GM21526 (cell line): ENCODE data around the gene KAT2A.

ENCODE experiments used
- ATAC-seq: cut with Tn5 transposase; IDR thresholded peaks from one replicate; pipeline ENCODE4 v1.9.1; 2021; ENCODE audit warnings: moderate library complexity; ENCODE audit not compliant: unreplicated experiment, low FRiP score

The KAT2A gene

DNA sequence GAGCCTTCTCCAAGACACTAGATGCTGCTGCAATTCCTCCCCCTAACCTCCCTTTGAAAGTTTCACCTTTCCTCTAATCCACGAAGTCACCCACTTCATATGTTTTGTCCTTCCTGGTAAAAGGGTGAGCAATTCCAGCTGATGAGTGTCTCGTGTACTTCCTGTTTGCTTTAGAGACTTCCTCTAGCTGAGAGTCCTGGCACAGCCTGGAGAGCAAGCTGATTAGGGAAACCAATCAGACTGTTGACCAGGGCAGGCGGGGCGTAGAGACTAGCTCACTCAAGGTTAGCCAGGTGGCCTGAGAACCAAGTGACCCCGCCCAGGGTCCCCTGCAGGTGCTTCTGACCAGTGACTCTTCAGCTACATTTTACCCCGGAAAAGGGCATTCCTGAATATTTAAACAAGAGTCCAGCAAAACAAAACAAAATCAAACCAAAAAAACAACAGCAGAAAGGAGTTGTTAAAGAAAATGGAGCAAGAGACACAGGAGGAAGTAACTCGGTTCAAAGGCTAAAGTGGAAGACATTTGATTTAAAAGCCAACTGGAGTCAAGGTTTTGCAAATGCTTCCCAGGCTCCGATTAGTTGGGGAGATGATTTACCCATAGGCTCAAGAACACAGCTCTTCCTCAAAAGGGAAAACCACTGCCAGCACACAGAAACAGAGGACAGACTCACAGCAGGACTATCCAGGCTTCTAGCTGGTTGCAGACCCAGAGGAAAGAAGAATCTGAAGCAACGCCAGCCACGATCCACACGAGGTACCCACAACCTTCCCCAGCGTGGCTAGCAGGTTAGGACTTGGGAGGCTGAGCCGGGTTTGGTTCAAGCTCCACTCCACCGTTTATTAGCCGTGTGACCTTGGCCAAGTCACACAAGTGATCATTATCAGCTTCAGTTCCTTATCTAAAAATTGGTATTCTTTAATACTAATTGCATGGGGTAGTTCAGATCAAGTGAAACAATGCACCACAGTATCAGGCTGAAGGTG lies 14.8 kb upstream of the KAT2A start:
- ATAC-seq: no peak

DNA sequence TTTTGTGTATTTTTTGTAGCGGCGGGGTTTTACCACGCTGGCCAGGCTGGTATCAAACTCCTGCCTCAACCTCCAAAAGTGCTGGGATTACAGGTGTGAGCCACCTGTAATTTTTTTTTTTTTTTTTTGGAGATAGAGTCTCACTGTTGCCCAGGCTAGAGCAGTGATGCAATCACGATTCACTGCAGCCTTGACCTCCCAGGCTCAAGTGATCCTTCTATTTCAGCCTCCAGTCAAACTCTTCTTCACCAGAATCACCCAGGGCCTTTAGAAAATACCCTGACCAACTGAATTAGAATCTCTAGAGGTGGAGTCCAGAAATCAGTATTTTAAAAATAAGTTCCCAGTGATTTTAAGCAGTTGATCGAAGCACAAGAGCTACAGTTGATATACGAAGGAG lies 14.0 kb upstream of the KAT2A start:
- ATAC-seq: no peak

DNA sequence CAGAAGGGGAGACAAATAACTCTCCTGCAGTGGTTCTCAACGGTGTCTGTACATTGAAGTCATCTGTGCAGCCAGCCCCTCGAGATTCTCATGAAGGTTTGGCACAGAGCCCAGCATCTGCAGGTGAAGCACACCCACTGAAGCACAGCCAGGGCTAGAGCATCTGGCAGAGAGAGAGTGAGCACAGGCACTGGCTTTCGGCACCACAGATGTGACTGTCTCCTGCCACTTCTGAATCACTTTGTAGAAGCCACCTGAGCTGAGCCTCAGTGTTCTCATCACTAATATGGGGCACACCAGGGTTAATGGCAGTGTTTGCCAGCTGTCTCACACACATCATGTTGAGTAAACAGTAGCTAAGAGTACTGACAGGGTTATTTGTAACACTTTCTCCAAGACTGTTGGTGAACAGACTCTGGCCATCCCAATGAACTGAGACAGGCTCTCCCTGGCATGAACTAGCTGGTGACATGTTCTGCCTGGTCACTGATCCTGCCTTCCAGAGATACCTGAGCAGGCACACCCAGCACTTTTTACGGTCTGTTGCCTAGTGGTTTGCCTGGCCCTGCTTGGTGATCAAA lies 12.4 kb upstream of the KAT2A start:
- no peak for ATAC-seq

DNA sequence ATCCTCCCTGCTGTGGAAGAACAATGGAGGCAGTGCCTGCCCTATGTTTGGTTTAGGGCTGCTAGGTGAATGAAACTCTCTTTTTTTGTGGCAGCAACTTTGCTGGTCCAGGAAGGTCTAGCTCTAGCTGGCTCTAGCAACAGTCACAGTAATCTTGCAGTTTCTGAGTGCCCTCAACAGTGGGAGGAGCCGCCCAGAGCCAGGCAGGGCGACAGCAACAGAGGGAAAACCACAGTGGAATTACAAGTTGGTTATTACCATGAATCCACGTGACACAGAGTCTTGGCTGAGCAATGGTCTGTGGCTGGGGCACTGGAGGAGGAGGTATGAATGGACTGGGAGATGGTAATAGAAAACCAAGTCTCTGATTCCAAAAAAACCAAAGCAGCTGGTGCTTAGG lies 11.8 kb upstream of the KAT2A start:
- no peak for ATAC-seq

DNA sequence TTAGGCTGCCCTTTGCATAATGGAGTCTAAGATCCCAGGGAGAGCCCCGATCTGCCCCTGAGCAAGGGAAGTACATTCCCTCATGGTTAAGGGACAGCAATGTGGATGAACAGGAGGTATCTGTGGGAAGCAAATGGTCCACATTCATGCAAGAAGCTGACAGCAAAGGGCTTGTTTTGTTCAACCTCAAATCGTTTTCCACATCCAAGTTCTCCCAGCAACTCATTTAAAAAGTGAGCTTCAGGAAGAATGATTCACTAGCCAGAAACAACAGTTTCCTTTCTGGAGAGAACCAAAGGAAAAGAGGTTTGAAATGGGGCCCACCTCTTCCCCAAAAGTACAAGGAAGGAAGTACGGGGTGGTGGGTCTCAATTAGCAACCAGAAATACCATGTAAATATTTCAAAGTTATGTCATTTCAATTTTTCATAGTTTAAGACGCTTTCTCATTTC lies 10.8 kb upstream of the KAT2A start:
- ATAC-seq: no peak

DNA sequence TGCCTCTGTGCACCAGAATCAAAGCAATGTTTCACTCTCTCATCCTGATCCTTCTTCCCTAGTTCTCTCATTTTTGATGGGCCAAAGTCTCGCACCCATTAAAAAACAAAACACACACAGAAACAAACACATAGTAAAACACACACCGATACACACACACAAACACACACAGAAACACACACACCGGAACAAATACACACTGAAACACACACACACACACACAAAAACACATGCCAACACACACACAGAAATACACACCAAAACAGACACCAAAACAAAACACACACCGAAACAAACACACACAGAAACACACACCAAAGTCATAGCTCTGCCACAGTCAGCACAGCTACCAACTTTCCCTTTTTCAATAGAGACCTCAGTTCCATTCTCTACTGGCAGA lies 10.1 kb upstream of the KAT2A start:
- ATAC-seq: no peak

DNA sequence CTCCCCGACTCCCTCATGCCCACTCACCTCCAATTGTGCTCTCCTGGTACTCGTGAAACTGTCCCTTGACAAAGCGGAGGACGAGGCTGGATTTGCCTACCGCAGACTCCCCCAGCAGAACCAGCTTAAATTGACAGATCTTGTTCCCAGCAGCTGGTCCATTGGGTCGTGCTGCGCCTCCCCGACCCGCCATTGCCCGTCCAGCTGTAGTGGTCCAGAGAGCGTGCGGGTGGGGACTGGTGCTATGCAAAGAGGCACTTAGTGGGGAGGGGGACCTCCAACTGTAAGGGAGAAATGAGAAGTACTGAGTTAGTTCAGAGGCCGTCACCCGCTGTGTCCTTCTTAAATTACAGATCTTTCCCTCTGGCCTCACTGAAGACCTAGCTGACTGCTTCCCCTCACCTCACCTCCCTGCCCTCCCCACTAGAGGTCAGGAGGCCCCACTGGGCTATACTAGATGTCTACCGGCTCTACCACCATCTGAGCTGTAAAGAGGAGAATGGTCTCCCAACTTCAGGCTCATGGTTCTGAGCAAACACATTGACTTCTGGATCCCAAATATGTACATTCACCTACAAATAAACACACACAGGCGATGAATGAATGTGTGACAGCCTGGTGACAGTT lies 9.3 kb upstream of the KAT2A start:
- no peak for ATAC-seq

DNA sequence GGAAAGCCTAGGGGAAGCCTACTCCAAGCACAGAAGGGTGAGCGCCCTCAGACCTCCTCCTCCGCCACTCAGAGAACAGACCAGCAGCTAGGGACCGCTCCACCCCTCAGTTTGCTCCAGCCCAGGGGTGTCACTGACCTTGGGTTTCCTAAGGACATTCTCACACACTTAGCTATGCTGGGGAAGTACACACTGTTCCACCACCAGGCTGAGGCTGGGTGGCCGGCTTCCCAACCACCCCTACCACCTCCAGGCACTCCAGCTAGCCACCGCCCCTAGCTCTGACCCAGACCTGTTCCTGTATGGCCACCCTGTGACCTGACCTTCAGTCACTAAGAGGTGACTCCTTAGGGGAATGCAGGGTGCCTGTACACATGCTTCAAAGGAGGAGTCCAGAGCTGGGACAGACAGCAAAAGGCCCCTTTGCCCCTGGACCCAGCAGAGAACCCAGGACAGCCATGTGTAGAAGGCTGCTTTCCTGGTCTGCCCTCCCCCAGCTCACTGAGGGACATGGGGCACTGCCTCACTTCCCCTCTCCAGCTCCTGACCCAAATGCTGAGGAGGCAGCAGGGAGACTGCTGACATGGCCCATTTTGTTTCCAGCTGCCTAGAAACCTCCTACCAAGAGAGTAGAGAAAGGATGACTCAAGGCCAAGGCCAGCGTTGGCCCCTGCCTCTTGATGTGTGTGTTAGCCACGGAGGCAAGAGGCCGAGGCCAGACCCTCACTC lies 8.1 kb upstream of the KAT2A start:
- no peak for ATAC-seq

DNA sequence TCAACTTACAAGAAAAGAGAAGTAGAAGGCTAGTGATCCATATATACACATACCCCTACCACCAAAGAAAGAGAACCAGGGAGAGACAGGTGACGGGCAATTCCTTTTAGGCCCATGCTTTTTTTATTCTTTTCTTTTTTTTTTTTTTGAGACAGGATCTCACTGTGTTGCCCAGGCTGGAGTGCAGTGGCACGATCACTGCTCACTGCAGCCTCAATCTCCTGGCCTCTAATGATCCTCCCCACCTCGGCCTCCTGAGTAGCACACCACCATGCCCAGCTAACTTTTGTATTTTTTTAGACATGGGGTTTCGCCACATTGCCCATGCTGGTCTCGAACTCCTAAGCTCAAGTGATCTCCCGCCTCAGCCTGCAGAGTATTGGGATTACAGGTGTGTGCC lies 6.2 kb upstream of the KAT2A start:
- no peak for ATAC-seq

DNA sequence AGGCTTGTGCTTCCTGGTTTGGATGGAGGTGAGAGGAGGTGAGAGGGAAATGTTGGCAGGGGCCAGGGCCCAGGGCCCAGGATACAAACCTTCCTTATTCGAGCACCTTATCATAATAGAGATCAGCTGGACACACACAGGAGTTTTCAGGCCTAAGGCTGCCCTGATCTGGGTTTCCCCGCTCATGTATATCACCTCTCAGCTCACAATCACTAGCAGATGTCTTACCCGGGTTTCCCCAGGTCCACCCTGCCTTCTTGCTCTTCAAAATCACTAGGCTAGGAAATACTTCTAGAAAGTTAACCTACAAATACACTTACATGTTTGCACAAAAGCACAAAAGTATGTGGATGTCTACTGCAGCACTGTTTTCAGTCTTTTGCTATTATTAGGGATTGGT lies 5.7 kb upstream of the KAT2A start:
- ATAC-seq: no peak

DNA sequence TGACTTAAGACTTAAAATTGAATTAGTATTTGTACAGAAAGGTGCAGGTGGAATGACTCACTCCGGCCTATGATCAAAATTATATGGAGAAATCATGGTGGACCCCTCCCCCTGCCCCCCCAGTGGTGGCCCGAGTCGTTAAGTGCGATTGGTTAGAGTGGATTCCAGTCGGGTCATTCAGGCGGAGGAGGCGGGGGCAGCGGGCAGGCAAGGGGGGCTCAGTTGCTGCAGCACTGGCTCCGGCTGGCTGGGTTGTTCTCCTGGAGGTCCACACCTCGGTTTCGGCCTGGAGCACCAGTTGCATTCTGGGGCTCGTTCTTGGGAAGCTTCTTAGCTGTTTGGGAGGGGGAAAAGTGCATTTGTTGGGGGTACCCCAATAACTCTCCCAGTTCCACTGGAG lies 4.4 kb upstream of the KAT2A start:
- ATAC-seq: no peak

DNA sequence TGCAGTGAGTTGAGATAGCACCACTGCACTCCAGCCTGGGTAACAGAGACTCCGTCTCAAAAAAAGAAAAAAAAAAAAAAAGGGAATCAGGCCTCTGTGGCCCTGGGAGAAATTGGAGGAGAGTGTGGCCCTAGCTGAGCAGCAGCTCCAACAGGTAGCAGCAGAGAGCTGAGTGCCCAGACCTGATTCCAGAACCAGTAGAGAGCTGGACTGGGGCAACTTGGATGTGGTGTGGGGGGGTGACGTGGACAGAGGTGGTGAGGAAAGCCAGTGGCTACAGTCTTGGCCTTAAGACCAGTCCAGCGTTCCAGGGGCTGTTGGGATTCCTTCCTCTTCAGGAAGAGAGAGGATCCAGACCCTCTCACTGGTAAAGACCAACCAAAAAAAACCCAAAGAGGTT lies 3.1 kb upstream of the KAT2A start:
- no peak for ATAC-seq

DNA sequence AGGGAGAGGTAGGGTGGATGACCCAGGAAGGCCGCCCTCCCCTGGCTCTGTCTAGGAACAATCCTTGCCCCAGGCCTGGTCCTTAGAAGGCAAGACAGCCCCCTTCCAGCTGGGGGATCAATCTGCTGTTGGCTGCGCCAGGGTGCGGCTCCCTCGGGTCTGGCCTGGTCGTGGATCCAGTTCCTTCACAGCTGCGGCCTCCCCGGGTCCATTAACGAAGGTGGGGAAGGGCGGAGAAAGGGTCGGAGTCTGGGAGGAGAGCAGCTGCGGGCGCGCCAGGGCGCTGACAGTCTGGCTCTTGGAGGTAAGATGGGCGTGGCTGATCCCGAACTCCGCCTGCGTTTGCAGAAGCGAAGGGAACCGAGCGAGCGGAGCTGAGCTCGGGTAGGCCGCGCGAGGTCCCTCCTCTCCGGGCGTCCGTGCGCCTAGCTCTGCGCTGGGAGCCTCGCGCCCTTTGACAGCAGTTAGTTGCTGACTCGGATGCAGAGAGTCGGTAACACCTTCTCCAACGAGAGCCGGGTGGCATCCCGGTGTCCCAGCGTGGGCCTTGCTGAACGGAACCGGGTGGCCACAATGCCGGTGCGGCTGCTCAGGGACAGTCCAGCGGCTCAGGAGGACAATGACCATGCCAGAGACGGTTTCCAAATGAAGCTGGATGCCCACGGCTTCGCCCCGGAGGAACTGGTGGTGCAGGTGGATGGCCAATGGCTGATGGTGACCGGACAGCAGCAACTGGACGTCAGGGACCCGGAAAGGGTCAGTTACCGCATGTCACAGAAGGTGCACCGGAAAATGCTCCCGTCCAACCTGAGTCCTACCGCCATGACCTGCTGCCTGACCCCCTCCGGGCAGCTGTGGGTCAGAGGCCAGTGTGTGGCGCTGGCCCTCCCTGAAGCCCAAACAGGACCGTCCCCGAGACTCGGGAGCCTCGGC lies 1.5 kb upstream of the KAT2A start, which contains the start of gene HSPB9:
Gene HSPB9 (plus strand): TSS at position 434 of the 933 bp plus-strand sequence. CDS start 47 bp downstream, at position 481.
- no peak for ATAC-seq

DNA sequence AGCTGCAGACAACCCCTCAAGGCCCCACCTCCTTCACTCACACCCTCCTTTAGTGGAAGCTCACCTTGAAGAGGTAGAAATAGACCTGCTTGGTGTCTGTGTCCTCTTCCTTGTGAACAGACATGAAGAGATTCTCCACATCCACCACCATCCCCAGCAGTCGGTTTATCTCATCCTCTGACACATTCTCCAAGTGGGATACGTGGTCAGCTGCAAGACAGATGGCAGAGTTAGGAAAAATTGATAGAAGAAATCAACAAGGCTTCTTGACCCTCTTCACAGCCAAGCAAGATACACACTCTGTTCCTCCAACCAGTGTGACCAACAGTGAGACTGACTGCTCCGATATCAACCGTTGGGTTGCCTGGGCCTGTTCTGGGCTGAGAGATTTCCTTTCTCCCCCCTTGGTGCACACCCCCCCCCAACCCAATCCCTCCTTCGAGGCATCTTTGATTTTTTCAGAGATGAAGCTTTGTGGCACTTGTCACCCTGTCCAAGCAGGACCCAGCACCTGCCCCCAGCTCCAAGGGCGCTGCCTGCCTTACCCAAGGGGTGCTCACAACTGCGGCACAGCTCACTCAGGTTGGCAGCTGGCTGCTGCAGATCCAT lies 902 bp downstream of the KAT2A start:
- ATAC-seq: no peak

DNA sequence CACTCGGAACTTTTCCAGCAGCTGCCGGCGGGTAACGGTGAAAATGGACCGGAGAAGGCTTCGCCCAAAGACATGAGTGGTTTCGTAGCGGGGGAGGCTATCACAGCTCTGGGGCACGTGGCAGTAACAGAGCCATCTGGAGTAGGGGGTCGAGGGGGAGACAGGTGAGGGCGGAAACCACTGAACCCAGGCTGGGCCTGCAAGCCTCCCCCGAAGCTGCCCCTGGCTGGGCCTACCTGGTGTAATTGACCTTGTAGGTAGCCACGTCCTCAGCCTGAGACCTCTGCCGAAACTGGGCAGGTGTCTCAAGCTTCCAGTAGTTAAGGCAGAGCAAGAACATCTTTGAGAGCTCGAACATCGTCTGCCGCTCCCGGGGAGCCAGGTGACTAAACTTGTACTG lies 1.9 kb downstream of the KAT2A start:
- ATAC-seq: no peak

DNA sequence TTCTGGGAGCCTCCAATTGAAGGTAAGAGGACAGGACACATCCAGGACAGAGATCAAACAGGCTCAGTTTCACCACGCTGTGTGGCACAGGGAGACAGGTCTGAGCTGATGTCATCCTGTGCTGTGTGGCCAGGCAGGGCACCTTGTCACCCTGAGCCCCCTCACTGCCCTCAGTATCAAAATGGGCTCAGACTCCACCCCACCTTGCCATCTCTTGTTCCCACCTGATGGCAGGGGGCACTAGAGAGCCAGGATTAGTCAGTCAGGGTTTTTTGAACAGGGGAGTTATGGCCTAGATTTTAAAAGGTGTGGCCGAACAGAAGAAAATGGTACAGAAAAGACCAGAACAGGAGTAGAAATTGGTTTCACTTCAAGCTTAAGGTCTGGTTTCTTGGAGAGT lies 2.6 kb downstream of the KAT2A start:
- no peak for ATAC-seq

DNA sequence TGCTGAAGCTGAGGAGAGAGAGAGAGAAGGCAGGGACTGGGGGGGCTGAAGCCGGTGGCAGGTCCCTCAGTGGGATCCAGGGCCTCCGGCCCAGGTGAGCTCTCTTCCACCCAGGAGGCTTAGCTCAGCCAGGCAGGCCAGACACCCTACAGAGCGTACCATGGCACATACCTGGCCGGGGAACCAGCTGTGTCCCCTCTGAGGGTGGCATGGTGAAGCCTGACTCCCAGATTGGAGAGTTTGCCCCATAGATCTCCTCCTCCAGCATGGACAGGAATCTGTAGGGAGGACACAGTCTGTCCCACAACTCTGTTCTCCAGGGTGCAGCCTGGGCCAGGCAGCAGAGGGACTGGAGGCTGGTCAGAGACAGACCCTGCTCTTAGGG lies 3.0 kb downstream of the KAT2A start:
- no peak for ATAC-seq

DNA sequence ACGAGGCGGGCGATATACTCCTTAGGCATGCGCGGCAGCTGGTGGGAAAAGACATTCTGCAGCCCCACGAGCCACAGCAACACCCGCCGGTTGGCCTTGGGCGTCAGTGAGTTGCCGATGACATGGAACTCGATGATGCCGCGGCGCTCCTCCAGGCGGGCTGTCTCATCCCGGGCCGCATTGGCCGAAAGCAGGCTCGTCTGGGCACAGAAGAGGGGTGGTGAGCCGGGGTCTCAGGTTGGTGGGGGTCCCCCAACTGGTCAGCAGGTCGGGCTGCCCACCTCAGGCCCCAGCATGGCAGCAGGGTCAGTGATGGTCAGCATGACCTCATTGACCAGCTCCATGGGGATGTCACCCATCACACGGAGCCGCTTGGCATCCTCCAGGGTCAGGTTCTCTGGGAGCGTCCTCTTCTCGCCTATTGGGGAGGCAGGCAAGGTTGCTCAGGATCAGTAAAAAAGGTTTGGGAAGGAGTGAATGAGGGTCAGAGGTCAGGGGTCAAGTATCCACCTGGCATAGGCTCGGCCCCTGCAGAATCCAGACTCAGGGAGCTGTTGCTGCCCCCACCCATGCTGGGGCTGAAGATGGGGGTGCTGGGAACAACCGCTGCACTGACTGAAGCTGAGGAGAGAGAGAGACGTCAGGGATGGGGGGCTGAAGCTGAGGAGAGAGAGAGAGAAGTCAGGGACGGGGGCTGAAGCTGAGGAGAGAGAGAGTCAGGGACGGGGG lies 3.6 kb downstream of the KAT2A start:
- ATAC-seq: no peak
